COR-L47 (cell line): ENCODE results near the gene LHFPL2.

Experiments
- DNase-seq: peaks from one replicate; lab custom pipeline; 2025; lab: John Stamatoyannopoulos, UW

The LHFPL2 gene

DNA sequence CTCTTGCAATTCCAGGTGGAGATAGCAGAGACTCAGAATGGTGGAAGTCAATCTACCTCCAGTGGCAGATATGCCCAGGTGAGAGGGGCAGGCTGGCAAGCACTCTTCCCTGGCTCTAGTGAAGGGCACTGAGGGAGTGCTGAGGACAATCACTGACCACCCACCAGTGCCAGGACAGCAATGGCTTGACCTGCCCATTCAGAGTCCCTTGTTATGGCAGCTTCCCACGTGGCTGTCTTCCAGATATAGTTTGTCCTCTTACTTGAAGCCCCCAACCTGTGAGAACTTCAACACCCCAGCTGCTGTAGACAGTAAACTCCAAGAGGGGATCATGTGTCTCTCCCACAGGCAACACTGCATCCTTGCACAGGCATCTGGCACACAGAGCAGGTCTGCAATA lies 104.7 kb downstream of the LHFPL2 start:
- DNase-seq: no peak

DNA sequence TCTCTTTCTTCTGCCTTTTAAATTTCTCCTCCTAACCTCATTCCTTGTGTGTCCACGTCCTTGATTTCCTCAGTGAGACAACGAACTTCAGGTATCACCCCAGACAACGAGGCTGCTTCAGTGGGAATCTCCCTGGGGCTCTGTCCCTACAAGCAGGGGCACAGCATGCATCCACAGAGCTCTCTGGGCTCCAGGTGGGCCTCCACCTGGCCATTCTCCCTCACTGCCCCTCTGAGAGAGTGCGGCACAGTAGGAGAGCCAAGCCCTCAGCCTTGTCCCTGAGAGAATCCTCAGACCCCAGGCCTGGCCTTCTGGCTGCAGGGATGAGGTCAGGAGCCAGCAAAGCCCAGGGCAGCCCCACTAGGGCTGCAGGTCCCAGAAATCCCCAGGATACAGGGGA lies 105.3 kb downstream of the LHFPL2 start:
- no peak for DNase-seq

DNA sequence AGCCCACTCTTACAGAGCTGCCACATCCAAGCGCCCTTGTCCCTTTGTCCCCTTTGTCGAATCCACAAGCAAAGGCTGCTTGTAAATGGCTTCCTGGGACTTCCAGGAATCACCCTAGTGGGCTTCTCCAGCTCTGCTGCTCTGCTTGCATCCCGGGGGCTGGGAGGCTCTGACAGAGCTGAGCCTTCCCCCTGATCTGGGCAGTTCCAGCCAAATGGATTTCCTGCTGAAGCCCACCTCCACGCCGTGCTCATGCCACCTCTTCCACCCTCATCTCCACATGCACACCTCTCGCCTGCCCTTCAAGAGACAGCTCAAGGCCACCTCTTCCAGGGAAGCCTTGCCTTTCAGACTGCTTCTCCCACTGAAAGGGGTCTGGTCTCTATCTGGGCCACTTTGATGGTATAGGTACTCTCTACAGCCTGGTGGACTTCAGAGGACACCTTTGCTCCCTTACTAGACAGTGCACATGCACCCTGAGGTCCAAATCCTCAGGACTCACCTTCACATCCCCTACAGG lies 106.2 kb downstream of the LHFPL2 start:
- no peak for DNase-seq

DNA sequence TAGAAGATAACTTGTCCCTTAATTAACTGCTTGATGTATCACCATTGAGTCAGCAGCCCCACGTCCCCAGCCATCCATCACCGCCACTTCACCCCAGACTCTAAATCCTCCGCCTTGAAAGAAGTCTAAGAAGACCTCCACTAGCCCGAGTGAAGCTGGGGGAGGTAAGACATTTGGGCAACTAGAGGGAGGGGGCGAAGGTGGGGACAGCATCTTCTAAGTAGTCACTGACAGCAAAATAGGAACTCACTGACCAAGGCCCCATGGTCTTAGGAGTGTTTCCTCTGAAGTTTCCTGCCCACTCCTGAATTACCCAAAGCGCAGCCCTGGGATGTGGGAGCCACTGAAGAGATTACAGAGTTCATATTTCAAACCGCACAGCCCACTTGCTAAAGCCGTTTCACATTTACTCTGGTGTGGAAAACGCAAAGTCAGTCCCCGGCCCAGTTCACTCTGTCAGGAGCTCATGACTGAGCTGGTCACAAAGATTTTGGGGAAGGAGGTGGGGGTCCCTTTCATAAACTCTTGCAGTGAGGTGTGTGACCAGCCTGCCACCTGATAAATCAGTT lies 107.4 kb downstream of the LHFPL2 start:
- no peak for DNase-seq

DNA sequence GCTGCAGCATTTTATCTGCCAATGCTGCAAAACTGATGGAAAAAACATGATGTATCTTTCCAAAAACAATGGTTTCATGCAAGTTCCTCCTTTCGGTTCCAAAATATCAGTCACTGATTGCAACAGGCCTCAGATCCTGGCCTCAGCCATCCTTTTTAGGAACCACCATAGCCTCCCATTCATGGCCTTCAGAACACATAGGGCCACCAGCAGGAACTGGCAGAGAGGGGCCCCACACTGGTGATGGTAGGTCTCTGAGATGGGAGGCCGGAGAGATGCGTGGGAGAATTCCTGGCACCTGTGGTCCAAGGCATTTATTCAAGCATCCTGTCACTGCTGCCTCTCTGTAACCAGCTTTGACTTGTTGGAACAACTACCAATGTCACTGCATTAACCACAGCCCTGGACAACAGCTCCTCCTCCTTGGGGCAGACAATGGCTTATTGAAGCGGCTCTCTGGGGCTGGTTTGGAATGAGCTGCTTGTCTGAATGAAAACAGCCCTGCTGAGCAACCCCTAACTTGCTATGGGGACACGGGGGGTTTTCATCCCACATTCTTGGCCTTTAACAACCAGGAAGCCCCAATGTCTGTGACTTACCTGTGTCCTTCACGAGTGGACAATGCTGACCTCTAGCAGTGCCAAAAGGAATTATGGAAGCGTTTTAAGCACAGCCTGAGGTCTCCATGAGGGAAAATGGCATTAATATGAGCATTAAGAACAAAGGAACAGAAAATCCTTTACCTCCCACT lies 108.1 kb downstream of the LHFPL2 start:
- DNase-seq: no peak

DNA sequence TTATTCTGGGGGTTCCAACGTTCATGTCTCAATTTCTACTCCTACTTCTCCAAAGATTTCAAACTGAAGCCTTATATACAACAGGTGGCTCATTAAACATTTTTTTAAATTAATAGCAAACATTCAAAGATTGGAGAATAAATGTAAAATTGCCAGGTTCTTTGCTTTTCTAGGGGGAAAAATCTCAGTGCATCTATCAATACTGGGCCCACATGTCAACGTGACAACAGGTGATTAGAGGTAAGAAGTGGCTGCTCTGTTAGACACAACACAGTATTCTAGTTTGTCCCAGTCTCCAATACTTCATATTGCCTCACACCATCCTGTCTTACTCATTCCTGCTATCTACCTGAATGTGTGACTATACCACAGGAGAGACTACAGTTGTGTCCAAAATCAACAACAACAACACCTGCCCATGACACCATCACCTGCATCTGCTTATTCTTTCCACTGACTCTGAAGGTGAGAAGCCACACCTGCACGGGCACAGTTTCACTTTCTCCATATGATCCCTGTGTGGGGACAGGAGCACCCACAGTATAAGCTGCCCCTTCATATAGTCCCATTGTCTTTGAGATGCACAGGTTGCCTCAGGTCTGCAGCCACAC lies 110.2 kb downstream of the LHFPL2 start:
- DNase-seq: no peak

DNA sequence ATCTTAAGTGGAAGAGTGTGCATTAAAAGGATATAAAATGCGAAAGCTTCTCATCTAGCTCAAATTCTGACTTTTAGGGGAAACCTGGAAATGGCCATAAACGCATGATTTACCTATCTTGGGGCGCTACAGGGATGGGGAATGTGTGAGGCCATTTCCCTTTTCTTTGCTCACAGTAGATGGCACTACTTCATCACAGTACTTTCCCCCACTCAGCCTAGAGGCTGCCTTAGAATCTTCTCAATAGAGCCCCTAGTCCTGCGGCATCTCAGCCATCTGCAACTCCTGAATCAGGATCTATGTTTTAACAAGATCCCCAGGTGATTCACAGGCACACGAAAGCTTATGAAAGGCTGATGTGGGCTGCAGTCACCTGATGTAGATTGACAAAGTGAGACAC lies 110.8 kb downstream of the LHFPL2 start:
- peak; percentile 30 for DNase-seq

DNA sequence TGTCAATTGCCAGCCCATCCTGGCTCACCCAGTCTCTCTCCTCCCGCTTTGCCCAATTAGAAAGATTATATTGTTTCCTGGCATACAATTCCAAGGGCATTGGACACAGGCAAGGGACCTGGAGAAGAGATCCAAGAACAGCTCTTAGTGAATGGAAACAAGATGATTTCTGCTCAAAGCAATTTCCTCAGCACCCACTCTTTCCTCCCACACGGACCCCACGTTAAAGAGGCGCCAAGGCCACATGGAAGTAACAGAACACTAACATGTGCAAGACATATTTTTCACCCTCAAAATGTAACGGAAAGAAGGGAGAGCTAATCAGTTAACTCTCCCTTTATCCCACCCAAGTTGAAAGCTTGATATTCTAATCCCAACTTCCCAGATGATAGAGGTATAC lies 111.2 kb downstream of the LHFPL2 start:
- no peak for DNase-seq

DNA sequence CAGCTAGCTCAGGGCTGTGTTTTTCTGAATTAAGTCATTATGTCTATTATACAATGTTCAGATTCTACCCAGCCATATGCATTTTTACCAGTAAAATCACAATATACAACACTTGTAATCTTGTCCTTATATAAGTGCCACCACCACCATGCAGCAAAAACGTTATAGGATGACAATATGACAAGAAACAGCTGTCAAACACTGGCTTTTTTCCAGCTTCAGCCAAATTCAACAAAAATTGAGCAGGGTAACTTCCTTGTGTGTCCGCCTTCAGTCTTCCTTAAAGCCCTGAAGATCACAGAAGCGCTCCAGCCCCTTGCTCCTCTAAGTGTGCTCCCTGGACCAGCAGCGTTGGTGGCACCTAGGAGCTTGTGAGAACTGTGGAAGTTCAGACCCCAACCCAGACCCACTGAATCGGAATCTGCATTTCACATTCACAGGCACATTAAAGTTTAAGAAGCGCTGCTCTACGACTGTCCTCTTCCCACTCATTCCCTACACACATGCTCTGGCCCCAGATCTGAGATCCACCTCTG lies 111.8 kb downstream of the LHFPL2 start:
- DNase-seq: no peak

DNA sequence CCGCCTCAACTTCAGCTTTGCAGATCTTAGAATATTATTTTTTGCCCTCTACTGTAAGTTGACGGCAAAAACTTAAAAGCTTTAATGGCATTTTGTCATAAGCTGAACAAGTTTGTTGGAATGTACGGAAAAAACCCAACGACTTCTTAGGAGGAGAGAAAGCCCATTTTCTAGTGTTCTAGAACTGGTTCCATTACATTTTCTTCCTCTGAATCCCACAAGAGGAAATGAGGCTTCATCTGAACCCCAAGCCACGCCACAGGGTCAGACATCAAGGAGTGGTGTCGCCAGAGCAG lies 113.7 kb downstream of the LHFPL2 start:
- no peak for DNase-seq

DNA sequence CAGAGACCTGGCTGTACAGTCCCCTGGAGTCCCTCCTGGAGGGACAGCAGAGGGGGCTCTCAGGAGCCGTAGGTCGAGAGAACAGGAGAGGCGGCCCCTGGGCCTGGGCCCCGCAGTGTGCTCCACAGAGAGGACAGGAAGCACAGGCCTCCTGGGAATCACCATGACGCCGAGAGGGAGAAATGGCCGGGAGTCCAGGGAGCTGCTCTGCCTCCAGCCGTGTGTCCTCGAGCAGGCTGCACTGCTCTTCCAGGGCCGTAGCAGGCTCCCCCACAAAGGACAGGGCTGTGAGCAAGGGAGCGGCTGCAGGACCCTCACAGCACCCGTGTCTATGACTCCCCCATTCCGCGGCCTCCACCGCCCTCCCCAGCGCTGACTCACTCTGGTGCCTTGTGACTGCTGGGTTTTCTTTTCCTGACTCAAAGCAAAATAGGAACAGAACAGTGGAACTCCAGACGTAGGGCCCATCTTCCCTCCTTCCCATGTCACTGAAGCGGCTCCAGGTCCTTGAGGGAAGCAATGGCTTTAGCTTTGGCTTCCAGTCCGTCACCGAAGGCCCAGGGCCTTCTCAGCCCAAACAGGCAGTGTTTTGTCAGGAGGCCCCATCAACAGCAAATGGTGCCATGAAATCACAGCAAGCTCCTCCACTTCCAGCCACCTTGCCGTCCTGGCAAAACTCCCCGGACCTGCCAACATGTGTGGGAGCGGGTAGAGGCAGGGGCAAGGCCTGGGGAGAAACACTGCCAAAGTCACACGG lies 114.2 kb downstream of the LHFPL2 start:
- DNase-seq: no peak

DNA sequence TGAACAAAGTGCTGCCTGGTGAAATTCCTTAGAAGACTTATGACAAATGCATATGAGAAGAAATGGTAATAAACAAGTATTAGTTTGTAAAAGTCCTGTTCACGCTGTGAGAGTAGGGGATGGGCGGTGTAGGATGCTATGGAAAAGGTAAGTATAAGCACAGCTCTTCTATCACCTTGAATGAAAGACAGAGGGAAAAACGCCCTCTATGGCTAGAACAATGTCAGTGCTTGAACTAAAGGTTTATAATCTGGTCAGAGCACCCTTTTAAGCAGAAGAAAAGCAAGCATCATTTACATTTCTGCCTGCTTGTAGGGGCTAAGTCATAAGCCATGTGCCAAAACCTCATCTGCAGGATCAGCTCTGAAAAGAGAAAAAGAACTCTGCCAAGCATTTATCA lies 115.2 kb downstream of the LHFPL2 start:
- DNase-seq: peak; percentile 15

DNA sequence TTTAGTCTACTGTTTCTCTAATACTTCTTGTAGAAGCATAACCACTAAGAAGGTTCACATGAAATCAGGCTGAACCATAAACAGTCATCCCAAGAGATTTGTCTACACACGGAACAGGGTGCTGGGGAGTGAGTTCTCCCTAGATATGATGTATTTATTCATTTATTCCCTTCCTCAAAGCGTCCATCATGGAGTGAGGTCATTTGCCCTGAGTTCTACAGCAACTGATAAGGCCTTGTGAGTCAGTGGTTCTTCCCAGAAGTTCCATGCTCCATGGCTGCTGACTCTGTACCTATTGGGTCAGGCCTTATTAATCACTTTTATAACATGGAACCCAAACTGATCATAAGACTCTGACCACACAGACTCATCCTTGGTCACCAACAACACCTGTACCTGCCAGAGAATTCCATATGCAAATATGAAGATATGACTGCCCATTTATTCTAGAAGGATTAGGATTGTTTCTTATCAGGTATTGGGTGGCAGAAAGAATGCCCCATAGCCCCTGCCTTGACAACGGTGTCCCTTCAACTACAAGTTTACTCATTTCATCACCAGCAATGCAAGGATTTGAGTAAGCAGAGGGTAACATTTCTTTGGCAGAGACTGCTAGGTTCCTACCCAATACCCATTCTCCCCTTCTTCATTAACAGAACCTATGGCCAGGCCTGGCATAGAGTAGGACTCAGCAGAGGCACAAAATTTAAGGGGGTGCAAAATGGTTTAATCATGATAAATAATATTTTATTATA lies 118.1 kb downstream of the LHFPL2 start:
- DNase-seq: no peak

DNA sequence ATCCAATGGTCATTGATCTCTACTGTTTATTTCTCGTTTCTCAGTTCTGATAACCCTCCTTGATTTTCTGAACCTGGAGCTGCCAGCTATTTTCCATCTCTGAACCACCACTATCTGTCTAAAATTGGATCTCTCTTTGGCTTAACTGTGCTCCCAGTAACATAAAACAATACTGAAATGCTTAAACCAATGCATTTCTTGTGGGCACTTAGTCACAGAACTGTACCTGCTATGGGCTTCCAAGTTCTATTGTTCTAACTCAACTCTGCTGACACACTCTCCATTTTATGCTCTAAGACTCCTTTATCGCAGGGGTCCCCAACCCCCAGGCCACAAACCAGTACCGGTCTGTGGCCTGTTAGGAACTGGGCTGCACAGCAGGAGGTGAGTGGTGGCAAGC lies 120.6 kb downstream of the LHFPL2 start:
- no peak for DNase-seq

DNA sequence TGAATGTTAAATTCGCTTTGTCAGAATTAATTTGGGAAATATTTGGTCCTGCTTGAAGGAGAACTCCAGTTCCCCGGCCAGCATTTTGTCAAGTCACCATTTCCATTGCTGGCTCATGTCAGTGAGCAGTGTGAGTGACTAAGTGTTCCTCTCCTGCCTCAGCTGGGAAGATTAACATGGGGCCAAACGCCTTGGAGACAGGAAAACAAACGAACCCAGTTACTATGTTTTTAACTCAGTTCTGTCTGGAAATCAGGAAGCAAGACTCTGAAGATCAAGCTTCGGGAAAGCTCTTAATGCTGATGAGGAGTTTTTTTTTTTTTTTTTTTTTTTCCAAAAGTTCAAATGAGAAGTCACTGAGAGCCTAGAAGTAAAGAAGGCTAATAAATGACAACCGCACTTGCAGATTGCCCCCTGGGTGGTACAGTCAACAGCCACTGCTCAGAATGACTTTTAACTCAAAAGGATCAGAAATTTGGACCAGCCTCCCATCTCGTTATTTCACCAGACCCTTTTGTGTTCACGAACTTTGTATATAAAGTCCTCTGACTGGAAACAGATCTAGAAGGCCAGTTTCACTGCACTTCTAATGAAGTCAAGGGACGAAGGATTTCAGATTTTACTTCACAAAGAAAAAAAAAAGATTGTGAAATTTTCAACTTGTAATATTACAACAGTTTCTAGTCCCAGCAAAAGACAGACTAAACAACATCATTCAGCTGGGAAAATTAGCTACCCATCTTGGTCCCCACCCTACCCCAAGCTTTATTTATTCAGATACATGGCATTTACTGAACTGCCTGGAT lies 121.3 kb downstream of the LHFPL2 start:
- DNase-seq: no peak

DNA sequence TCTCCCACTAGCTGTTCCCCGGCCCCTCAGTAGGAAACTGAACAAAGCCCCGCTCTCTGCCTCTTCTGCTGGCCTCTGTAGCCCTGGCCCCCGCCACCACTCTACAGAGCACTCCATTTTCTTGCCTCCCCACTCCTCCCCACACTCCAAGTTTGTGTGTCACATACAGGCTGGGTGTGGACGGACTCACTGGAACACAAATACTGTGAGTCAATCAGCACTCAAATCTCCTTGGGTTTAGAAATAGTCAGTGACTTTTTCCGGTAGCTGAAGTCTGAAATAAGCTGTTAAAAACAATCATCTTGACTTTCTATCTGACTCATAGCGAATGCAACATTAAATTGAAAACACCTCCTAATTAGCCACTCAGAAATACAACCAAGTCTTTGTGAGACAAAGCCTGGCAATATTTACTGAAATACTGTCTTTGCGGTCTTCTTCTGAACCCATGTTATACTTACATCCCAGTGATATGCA lies 122.5 kb downstream of the LHFPL2 start:
- DNase-seq: no peak

DNA sequence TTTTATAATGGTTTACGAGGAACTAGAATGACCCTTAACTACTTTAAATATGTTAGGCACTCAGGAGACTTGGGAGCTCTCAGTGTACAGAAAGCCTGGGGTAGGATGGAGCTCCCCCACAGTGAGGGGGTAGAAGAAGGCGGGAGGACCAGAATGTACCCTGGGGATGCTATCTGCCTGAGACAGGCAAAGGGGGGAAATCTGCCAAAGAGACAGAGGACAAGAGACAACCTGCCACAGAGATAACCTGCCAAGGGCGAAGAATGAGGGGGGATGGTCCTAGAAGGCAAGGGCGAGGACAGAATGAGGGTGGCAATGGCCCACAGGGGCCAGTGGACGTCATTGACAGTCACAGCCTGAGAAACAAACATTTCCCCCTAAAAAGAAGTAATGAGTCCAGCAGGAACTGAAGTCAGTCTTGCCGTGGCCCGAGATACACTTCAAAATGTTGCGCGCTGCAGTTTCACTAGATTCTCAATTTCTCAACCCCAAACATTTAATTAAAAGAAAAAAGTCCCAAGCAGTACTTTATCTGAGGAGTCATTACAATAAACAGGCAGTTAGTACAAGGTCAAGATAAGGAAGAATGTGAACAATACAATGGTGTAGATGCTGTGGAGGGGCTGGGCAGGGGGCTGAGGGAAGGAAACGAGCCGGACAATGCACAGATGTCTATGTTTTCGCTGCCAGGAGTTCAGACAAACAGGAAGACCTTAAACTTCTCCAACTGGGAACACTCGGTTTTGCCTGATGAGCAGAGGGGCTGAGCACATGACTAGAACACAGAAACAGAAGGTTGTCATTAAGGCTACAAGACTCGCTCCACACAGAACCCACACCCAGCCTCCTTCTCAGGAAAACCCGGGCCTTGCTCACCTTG lies 125.0 kb downstream of the LHFPL2 start:
- no peak for DNase-seq

DNA sequence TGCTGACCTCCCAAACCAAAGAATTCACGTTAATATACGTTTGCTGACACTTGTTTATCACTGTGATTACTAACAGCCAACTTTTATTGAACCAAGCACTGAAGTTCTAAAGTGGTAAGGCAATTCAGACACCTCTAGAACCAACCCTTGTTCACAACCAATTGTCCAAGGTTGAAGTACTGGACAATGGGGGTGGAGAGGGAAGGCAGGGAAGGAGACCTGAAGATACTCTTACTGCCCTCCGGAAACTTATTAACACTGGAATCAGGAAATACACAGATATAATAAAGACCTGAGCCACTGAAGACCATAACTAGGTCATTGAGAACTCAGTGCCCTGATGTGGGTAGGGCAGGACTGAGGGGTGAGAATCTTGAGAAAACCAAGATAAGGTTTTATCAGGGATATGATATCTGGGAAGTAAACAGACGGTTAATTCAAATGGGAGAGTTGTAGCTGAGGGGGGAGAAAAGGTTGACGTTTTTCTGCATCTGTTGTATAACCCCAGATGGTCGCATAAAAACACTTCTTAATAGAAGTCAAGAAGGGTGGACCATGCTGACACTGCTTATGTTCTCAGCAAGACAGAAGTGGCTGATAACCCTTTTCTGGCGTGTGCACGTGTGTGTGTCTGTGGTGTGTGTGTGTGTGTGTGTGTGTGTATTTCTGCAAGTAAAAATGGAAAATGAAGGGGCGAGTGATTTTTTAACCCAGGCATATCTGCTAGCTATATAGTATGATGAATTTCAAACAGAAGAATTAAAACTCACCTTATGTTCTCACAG lies 125.9 kb downstream of the LHFPL2 start:
- no peak for DNase-seq

DNA sequence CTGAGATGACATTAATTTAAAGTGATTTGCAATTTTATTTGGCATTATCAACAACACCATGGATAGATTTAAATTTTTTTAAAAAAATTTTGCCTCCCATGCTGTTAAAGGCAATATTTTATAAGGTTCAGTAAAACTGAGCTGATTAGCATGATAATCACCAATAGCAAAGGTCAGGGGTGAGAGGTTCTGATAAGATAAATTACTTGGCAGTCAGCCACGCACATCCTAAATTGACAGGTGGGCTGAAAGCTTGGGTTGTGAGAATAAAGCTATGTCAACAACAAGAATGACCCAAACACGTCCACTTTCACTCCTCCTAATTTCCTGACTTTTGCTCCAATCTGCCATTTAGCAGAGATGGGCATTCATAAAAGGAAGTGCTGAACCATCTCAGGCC lies 127.1 kb downstream of the LHFPL2 start:
- DNase-seq: no peak
